IPS-15b (cell line): ENCODE measurements around the gene WNK4.

ENCODE experiments used
- H3K27me3 ChIP-seq: one replicate; pipeline ENCODE4 v1.6.1; 2013; ENCODE audit warnings: low read length; ENCODE audit not compliant: control insufficient read depth, insufficient read depth
- H3K36me3 ChIP-seq: one replicate; pipeline ENCODE4 v1.6.1; 2013; ENCODE audit warnings: low read length; ENCODE audit not compliant: control insufficient read depth, insufficient read depth
- H3K4me1 ChIP-seq: one replicate; pipeline ENCODE4 v1.6.1; 2013; ENCODE audit warnings: mild to moderate bottlenecking, low read length; ENCODE audit not compliant: control insufficient read depth, insufficient read depth
- H3K4me3 ChIP-seq: one replicate; pipeline ENCODE4 v1.5.1; 2013; ENCODE audit warnings: low read depth, low read length
- H3K9ac ChIP-seq: one replicate; pipeline ENCODE4 v1.6.1; 2013; ENCODE audit warnings: low read depth, mild to moderate bottlenecking, low read length
- H3K9me3 ChIP-seq: one replicate; pipeline ENCODE4 v1.6.1; 2013; ENCODE audit warnings: mild to moderate bottlenecking, low read length; ENCODE audit not compliant: control insufficient read depth, insufficient read depth

WNK4 gene

DNA sequence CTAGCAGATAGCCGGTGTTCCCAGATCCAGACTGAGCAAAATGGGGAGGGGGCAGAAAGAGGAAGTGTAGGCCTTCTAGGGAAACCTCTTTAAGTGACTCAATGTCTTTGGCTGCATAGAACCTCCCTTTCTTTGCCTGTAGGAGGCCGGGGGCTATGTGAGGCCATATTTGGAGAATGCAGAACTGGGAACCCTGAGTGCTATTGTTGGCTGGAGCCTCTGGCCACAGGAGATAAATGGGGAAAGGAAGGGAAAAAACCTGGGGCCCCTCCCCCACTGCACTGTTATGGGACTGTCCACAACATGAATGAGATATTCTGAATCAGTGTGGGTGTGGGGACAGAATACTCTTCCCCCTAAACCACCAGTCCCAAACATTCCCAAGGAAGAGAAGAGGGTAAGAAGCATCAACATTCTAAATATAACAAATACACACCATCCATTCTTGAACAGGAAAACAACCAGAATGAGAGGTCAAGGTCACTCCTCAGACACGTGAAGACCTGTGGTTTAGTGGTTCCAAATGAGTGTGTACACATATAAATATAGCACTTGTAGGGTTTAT lies 4.8 kb upstream of the WNK4 start:
- Histone ChIP-seq H3K9me3 (no peaks in the 10 kb centered on the region), H3K36me3 (peaks cover 12% of the 10 kb centered on the region), H3K9ac (no peak overlapping the region), H3K4me3 (no peak overlapping the region), H3K4me1 (no peaks in the 10 kb centered on the region), H3K27me3 (no peaks in the 10 kb centered on the region)

DNA sequence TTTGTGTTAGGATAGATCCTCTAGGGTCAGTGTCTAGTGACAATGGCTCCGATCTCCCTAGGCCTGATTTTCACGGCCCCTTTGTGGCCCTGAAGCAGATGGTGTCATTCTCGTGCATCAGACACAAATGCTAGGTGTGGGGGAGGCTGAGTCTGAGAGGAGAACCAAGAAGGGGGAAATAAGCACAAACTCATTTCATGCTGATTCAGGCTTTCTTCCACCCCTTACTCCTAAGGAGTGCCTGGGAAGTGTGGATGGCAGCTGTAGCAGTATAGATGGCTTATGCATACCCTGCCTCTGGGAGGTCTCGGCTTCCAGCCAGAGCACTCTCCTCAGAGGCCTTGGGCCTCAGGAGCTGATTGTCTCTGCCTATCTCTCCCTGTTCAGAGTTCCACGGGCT lies 1.8 kb upstream of the WNK4 start:
- Histone ChIP-seq H3K9me3 (no peaks in the 10 kb centered on the region), H3K4me3 (no peak overlapping the region), H3K4me1 (peaks cover 8% of the 10 kb centered on the region), H3K36me3 (peaks cover 12% of the 10 kb centered on the region), H3K27me3 (peaks cover 24% of the 10 kb centered on the region), H3K9ac (no peak overlapping the region)

DNA sequence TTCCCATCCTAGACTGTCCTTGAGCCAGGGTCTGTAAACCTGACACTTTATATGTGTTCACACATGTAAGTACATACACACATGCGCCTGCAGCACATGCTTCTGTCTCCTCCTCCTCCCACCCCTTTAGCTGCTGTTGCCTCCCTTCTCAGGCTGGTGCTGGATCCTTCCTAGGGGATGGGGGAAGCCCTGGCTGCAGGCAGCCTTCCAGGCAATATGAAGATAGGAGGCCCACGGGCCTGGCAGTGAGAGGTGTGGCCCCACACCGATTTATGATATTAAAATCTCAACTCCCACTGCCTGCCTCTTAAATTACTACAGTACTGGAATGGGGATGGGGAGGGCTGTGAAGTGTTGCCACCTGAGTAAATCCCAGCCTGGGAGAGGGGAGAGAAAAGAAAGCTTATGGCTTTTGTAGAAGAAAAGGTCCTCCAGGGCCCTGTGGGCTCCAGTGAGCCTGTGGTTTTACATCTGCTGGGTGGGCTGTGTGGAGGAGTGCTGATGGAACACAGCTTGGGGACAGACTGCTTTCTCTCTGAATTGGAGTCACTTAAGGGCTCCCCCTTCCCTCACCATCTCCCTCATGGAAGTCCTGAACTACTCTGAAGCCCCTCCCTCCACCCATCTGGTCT lies 990 bp upstream of the WNK4 start:
- Histone ChIP-seq H3K4me1 (peaks cover 9% of the 10 kb centered on the region), H3K9ac (no peak overlapping the region), H3K9me3 (no peaks in the 10 kb centered on the region), H3K4me3 (peak overlapping the region; percentile 77), H3K36me3 (peaks cover 12% of the 10 kb centered on the region), H3K27me3 (peaks cover 29% of the 10 kb centered on the region)

DNA sequence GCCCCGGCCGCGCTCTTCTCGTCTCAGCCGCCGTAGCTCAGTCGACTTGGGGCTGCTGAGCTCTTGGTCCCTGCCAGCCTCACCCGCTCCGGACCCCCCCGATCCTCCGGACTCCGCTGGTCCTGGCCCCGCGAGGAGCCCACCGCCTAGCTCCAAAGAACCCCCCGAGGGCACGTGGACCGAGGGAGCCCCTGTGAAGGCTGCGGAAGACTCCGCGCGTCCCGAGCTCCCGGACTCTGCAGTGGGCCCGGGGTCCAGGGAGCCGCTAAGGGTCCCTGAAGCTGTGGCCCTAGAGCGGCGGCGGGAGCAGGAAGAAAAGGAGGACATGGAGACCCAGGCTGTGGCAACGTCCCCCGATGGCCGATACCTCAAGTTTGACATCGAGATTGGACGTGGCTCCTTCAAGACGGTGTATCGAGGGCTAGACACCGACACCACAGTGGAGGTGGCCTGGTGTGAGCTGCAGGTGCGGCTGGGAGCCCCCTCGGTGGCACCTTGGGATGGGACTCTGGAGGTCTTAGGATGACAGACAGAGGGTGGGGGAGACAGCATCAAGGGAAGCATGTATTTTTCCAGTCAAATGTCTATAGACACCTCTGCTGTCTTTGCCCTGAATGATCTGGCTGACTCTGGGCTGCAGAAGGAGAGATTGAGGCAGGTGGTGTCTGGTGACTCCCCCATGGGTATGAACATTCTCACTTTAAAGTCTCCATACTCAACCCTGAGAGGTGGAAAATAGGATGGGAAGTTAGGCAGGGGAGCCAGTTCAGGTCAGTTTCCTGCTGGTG lies 635 bp downstream of the WNK4 start:
- Histone ChIP-seq H3K4me1 (peaks cover 9% of the 10 kb centered on the region), H3K9ac (peak overlapping the region; percentile 73)

DNA sequence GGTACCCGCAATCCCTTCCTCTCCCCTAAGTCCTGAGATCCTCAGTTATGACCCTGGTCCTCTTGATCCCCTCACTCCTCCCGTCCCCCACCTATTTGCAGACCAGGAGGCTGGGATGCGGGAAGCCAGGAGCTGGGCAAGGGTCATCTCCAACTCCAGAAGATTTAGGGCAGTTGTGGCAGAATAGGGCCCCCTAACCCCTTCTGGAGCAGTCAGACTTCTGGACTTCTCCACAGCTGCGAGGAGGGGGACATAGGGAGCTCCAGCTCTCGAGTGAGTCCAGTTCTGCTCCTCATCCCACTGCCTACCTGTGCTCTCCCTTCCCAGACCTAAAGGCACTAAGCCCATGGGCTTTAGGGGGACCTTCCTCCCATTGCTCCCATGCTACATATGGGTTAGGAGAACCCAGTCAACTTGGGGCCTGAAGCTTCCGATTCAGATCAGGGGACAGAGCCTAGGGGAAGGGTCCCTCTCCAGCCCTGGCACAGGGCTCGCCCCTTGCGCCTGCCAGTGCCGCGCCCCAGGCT lies 1.3 kb downstream of the WNK4 start:
- H3K4me1 ChIP-seq = peaks cover 9% of the 10 kb centered on the region
- H3K36me3 ChIP-seq = peaks cover 12% of the 10 kb centered on the region
- no peak overlapping the region for H3K9ac ChIP-seq
- H3K4me3 ChIP-seq = peak overlapping the region; percentile 56
- H3K27me3 ChIP-seq = peaks cover 33% of the 10 kb centered on the region
- no peaks in the 10 kb centered on the region for H3K9me3 ChIP-seq

More for the DNA sequence above, 635 bp downstream of the WNK4 start:
- Histone ChIP-seq H3K4me3 (peak overlapping the region; percentile 56), H3K9me3 (no peaks in the 10 kb centered on the region), H3K36me3 (peaks cover 12% of the 10 kb centered on the region), H3K27me3 (peaks cover 33% of the 10 kb centered on the region)

DNA sequence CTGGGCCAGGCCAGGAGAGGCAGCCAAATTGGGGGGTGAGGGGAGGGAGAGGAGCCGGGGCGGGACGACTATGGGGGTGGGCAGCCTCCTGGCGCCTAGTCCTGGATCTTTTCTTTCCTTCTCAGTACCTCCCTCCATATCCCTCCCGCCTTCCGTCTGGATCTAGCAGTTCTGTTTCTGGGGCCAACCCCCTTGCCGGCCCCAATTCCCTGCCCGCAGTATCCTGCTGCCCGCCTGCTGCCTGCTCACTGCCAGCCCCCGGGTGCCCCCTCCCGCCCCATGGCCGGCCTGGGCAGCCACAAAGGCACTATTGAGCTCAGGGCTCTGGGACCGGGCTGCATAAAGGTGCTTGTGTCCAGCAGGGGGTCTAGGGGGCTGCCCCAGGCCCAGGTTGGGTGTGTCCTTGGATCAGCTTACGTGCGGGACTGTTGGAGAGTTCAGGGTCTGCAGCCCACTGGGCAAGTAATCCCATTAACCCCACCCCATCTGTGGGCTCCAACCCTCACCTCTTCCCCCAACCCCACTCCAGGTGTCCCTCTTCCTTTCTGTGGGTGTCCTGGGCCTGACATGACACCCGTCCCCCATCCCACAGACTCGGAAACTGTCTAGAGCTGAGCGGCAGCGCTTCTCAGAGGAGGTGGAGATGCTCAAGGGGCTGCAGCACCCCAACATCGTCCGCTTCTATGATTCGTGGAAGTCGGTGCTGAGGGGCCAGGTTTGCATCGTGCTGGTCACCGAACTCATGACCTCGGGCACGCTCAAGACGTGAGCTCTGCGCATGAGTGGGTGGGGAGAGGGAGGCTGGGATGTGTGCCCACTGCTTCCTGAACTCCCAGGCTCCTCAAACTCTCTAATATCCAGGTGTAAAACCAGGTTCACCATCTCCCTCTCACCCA lies 2.0 kb downstream of the WNK4 start:
- Histone ChIP-seq H3K4me3 (no peak overlapping the region), H3K36me3 (peaks cover 12% of the 10 kb centered on the region), H3K4me1 (peaks cover 9% of the 10 kb centered on the region), H3K9me3 (no peaks in the 10 kb centered on the region), H3K27me3 (peaks cover 33% of the 10 kb centered on the region), H3K9ac (no peak overlapping the region)

DNA sequence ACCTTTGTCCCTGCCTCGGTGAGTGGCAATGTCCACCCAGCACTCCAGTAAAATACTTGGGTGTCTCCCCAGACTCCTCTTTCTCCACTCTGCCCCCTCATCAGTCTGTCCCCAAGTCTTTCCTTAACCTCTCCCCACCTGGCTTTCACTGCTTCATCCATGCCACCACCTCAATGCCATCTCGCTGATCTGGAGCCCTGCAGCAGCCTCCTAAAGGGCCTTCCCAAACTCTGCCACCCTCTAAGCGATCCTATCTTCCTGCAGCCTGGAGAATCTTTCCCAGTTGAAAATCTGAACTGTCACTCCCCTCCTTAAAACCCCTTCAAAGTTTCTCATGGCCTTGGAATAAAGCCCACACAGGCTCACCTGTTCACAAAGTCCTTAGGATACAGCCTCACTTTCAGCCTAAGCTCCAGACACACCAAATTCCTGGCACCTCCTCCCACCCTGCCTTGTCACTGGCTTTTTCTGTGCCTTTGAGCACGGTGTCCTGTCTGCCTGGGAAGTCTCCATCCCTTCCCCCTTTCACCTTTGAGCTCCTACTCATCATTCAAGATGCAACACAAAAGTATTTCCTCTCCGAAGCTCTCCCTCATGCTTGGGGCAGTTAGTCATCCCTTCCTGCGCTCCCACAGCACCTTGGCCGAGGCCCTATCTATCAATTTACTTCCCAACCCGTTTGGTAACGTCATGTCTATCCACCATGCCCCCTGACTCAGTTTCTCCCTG lies 2.8 kb downstream of the WNK4 start:
- Histone ChIP-seq H3K9me3 (no peaks in the 10 kb centered on the region), H3K4me3 (peak overlapping the region; percentile 8), H3K9ac (no peak overlapping the region)

DNA sequence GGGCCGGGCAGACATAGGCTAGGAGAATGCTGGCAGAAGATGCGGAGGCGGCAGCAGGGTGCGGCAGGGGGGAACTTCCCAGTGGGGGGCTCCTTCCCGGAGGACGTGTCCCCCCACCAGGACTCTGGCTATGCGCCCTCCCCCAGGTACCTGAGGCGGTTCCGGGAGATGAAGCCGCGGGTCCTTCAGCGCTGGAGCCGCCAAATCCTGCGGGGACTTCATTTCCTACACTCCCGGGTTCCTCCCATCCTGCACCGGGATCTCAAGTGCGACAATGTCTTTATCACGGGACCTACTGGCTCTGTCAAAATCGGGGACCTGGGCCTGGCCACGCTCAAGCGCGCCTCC lies 3.4 kb downstream of the WNK4 start:
- Histone ChIP-seq H3K4me1 (peaks cover 9% of the 10 kb centered on the region), H3K36me3 (peaks cover 5% of the 10 kb centered on the region), H3K4me3 (peak overlapping the region; percentile 8), H3K9ac (no peak overlapping the region), H3K9me3 (no peaks in the 10 kb centered on the region), H3K27me3 (peaks cover 33% of the 10 kb centered on the region)

More for the DNA sequence above, 2.8 kb downstream of the WNK4 start:
- Histone ChIP-seq H3K36me3 (peaks cover 10% of the 10 kb centered on the region), H3K4me1 (peaks cover 9% of the 10 kb centered on the region), H3K27me3 (peaks cover 33% of the 10 kb centered on the region)

DNA sequence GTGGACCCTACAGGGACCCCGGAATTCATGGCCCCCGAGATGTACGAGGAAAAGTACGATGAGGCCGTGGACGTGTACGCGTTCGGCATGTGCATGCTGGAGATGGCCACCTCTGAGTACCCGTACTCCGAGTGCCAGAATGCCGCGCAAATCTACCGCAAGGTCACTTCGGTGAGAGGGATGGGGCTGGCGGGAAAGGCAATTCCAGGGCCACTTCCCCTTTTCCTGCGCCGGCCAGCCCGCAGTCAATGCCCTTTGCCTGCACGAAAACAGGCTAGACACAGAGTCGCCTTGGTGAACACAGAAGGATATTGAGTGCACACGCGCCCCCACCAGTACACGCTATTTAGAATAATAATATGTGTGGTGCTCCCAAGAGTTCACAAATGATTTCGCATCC lies 4.0 kb downstream of the WNK4 start:
- no peak overlapping the region for H3K9ac ChIP-seq

DNA sequence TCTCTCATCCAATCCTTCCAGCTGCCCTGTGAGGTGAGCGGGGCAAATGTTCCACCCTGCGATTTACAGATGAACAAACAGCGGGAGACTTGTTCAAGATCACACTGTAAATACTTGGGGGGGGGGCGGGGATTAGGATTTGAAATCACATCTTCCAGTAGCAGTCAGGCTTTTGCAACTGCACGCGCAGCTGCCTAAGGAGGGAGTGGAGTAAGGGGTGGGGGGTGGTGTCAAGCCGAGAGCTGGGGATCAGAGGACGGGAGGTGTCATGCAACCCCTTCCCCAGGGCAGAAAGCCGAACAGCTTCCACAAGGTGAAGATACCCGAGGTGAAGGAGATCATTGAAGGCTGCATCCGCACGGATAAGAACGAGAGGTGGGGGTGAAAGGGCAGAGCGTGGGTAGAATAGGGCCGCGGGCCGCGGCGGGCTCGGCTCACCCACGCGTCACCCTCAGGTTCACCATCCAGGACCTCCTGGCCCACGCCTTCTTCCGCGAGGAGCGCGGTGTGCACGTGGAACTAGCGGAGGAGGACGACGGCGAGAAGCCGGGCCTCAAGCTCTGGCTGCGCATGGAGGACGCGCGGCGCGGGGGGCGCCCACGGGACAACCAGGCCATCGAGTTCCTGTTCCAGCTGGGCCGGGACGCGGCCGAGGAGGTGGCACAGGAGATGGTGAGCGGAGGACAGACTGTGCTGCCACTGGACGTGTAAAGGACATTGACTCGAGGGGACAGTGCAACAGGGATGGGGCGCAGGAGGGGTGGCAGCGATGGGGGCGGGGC lies 4.6 kb downstream of the WNK4 start:
- Histone ChIP-seq H3K9me3 (no peaks in the 10 kb centered on the region), H3K9ac (no peak overlapping the region), H3K27me3 (peaks cover 33% of the 10 kb centered on the region), H3K36me3 (no peaks in the 10 kb centered on the region), H3K4me1 (peaks cover 9% of the 10 kb centered on the region), H3K4me3 (no peak overlapping the region)

More for the DNA sequence above, 4.0 kb downstream of the WNK4 start:
- Histone ChIP-seq H3K4me1 (peaks cover 9% of the 10 kb centered on the region), H3K9me3 (no peaks in the 10 kb centered on the region), H3K27me3 (peaks cover 33% of the 10 kb centered on the region), H3K4me3 (no peak overlapping the region), H3K36me3 (no peaks in the 10 kb centered on the region)
